GM12874 (cell line): ENCODE data around the gene IDE.

Source experiments
- CTCF ChIP-seq: IDR thresholded peaks from 2 replicates; pipeline ENCODE4 v1.5.1; 2011; ENCODE audit warnings: low read depth, mild to moderate bottlenecking, control low read depth, low read length, moderate library complexity; ENCODE audit not compliant: insufficient read depth

The IDE gene

GRCh38 chr10:92430103-92430502, 143.8 kb downstream of the IDE start:
- TF ChIP-seq CTCF, result no peak

GRCh38 chr10:92421550-92421949, 152.3 kb downstream of the IDE start:
- TF ChIP-seq CTCF, result no peak

GRCh38 chr10:92420546-92421275, 153.2 kb downstream of the IDE start:
- TF ChIP-seq CTCF, result no peak

GRCh38 chr10:92419740-92420545, 153.9 kb downstream of the IDE start:
- peak; percentile 27; the same call in 1 of the 2 replicates for TF ChIP-seq CTCF

- TF ChIP-seq CTCF, result no peak
Observed at GRCh38 chr10:92418891-92419290, 155.0 kb downstream of the IDE start.

GRCh38 chr10:92418221-92418620, 155.7 kb downstream of the IDE start:
- no peak for TF ChIP-seq CTCF

- TF ChIP-seq CTCF, result no peak
Observed at GRCh38 chr10:92413519-92413918, 160.4 kb downstream of the IDE start.
